ENCODE results near the gene ASAP2. TPM values are rescaled to one million over a fixed set of nuclear protein-coding genes. Genes with fewer than 3 reads are reported as not detected.

The ASAP2 gene
- total and polyA plus RNA-seq, 9 of the 15 experiments (the other 6 are each of a cell fraction or from before 2014, with no cell fraction given), result 0.06 to 4.3 (median 3.1) TPM

- no peak overlapping the region for H3K9ac ChIP-seq (ENCODE audit: insufficient read depth in 1 of 2, low read depth in 2 of 2, low read length in 2 of 2)
- ChIA-PET POLR2A (interaction anchor here (0.6 kb wide), 1 partner anchor 18 kb away, joined by 3 read pairs; no protein-coding TSS in a partner anchor), CTCF (ENCODE audit: low intra/inter-chr PET ratio) (no interaction called here)
- no peak for FAIRE-seq
- H3K4me2 ChIP-seq (ENCODE audit: insufficient read depth, low read length), result no peak overlapping the region
- ATAC-seq, result peak; percentile 33; the same call in 1 of the 3 replicates
- no peak overlapping the region for H2AFZ ChIP-seq (ENCODE audit: low read depth, low read length)
- no peak for DNase-seq (ENCODE audit: extremely low read depth in 1 of 4, low spot score in 3 of 4)
- no peak overlapping the region for H3K27ac ChIP-seq (ENCODE audit: extremely low read depth, low read depth, low read length)
- in situ Hi-C loops (cut with MboI), result no loop called here
- no TSS peak for BruUV-seq (replicated peaks)
- H3K36me3 ChIP-seq (ENCODE audit: control insufficient read depth, insufficient read depth, low read length), result no peaks in the 10 kb centered on the region
- peaks cover 0 to 6% of the 10 kb centered on the region in 2 experiments; a peak in 2 of 5 replicates for H3K27me3 ChIP-seq (ENCODE audit: control insufficient read depth in 2 of 2, insufficient read depth in 2 of 2, low read length in 2 of 2)
- H3K79me2 ChIP-seq (ENCODE audit: control insufficient read depth, insufficient read depth, low read length), result no peaks in the 10 kb centered on the region
- intact Hi-C loops (cut with micrococcal nuclease), result no loop called here
- TF ChIP-seq, protein P1, sequence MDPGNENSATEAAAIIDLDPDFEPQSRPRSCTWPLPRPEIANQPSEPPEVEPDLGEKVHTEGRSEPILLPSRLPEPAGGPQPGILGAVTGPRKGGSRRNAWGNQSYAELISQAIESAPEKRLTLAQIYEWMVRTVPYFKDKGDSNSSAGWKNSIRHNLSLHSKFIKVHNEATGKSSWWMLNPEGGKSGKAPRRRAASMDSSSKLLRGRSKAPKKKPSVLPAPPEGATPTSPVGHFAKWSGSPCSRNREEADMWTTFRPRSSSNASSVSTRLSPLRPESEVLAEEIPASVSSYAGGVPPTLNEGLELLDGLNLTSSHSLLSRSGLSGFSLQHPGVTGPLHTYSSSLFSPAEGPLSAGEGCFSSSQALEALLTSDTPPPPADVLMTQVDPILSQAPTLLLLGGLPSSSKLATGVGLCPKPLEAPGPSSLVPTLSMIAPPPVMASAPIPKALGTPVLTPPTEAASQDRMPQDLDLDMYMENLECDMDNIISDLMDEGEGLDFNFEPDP (CRISPR knock-in tag; IDR thresholded peaks at IDR 0.05), result no peak
- no peak for TF ChIP-seq ZNF121 (CRISPR knock-in tag; conservative IDR thresholded peaks at IDR 0.05)
- no peak for TF ChIP-seq TGIF2 (CRISPR knock-in tag; IDR thresholded peaks at IDR 0.05)
- TF ChIP-seq RBM25 (IDR thresholded peaks at IDR 0.05; ENCODE audit: low read depth, low read length, severe bottlenecking), result no peak
- no peak for TF ChIP-seq HEY1 (CRISPR knock-in tag; IDR thresholded peaks at IDR 0.05; ENCODE audit: borderline replicate concordance)
- no peak for TF ChIP-seq ZNF408 (CRISPR knock-in tag; IDR thresholded peaks at IDR 0.05; ENCODE audit: low read depth)
- TF ChIP-seq JUND (IDR thresholded peaks at IDR 0.05; ENCODE audit: borderline replicate concordance, low read depth, low read length), result no peak
- no peak for TF ChIP-seq JUND (tag; IDR thresholded peaks at IDR 0.05; ENCODE audit: borderline replicate concordance, low read depth, low read length)
- TF ChIP-seq SRSF1 (IDR thresholded peaks at IDR 0.05; ENCODE audit: low read depth, low read length), result no peak
- TF ChIP-seq, protein P2, sequence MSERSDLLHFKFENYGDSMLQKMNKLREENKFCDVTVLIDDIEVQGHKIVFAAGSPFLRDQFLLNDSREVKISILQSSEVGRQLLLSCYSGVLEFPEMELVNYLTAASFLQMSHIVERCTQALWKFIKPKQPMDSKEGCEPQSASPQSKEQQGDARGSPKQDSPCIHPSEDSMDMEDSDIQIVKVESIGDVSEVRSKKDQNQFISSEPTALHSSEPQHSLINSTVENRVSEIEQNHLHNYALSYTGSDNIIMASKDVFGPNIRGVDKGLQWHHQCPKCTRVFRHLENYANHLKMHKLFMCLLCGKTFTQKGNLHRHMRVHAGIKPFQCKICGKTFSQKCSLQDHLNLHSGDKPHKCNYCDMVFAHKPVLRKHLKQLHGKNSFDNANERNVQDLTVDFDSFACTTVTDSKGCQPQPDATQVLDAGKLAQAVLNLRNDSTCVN (CRISPR knock-in tag; IDR thresholded peaks at IDR 0.05), result no peak
- TF ChIP-seq PRPF4 (IDR thresholded peaks at IDR 0.05; ENCODE audit: insufficient read depth, low read depth, low read length, poor library complexity, severe bottlenecking), result no peak
- H3K9me3 ChIP-seq (replicated peaks; ENCODE audit: control insufficient read depth, insufficient read depth, low read depth, low read length), result no peaks in the 10 kb centered on the region
- no peak overlapping the region for H3K4me3 ChIP-seq
- peaks cover 0 to 5% of the 10 kb centered on the region in 2 experiments; a peak in 1 of 5 replicates for H3K4me1 ChIP-seq (replicated peaks in 1 of 2; ENCODE audit: control insufficient read depth in 2 of 2, insufficient read depth in 2 of 2, low read length in 2 of 2)
- WGBS (ENCODE audit: insufficient coverage, low coverage, missing lambda C conversion rate), result 31% methylated on average over 10 of the region's 10 CpGs
- H4K20me1 ChIP-seq (replicated peaks; ENCODE audit: control insufficient read depth, insufficient read depth, low read length), result no peaks in the 10 kb centered on the region
- H3K9me1 ChIP-seq (ENCODE audit: control insufficient read depth, insufficient read depth, low read length), result no peaks in the 10 kb centered on the region
Measured at GRCh38 chr2:9269295-9269694, 62.7 kb downstream of the ASAP2 start.
